Stimulated activated CD8-positive, alpha-beta memory T cell treated with anti-CD3 and anti-CD28 coated beads, Interleukin-15, amount 100 ng/mL, for 24 hours (primary cell): Measurements from ENCODE around the gene SPINK7.

ENCODE experiments used
- DNase-seq: peaks from one replicate; pipeline ENCODE4 v3.0.0-alpha.2; 2020; ENCODE audit warnings: low read depth

The SPINK7 gene

DNA sequence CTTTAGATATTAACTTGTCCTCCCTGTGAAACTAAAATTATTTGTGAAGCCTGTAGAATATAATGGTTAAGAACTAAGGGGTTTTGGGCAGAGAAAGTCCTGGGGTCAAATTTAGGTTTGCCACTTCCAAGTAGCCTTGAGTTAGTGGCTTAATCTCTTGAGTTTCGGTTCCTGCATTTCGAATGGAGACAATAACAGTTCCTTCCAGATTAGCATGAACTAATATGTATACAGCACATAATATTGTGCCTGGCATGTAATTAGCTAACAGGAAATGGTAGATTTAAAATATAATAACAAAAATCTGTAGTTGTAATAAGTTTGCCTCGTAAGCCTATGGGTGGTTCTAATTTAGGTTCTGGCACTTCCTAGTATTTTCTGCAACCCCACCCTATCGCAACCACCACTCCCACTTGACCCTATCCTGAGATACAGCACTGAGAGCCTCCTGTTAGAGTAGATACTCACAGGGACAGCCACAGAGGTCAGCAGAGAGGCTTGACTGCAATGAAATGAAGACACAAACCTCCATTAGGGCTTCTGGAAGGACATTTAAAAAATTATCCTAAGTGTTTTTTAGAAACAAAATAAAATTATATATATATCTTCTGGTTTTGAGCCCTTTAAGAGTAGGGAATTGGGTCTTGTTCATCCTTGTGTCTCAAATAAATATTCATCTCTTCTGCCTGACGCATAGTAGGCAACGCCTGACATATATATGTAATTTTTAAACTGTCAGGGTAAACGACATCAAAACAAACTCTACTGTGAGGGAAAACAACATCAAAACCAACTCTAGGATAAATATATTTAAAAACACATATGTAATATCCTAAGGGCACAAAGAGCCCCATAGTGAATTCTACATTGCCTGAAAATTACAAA, 31.6 kb downstream of the SPINK7 start:
- no peak for DNase-seq

GRCh38 chr5:148347706-148348105, 35.5 kb downstream of the SPINK7 start:
- no peak for DNase-seq

- DNase-seq: no peak
Observed at GRCh38 chr5:148352696-148353095, 40.5 kb downstream of the SPINK7 start.

DNA sequence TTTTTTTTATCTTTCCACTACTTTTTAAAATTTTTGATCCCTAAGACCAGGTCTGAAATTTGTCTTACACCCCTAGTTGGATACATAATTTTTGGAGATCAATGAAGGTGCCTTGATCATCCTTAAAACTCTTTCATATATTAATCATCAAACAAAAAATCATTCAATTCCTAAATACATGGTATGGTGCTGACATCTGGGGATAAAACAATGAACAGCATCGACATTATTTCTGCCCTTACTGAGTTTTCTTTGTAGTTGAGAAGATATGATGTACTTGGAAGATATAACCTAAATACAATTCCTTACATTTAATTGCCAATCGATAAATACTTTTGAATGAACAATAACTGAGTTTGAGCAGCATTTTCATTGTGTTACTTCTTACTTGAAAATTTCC, 41.4 kb downstream of the SPINK7 start:
- no peak for DNase-seq

DNA sequence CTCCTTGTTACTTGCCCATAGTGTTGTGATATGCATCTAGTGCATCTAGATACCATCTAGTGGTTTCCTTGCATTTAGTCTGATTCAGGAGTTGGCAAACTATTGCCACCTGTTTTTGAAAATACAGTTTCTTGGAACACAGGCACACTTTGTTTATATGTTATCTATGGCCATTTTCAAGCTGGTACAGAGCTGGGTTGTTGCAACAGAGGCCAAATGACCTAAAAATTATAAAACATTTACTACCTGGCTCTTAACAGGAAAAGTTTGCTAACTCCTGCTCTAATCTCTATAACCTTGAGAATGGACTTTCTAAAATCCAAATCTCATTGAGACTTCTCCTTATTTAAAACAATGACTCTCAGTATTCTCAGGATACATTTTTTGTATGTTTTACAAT, 52.1 kb downstream of the SPINK7 start:
- DNase-seq: no peak
